Neural cell (in vitro differentiated cells): ENCODE results near the gene NRG3. TPM values are rescaled to one million over a fixed set of nuclear protein-coding genes. Genes with fewer than 3 reads are reported as not detected.

Source experiments
- H2AFZ ChIP-seq: fragments of 200-600, 300-800 bp; sonication (generic), shearing (Covaris generic); 2 replicates; pipeline ENCODE4 v1.6.0; 2014; ENCODE audit warnings: low read depth, mild to moderate bottlenecking, antibody characterized with exemption, low read length, moderate library complexity
- H3F3A ChIP-seq: fragments of 200-600 bp; shearing (Covaris generic); 2 replicates; pipeline ENCODE4 v1.6.1; 2016; ENCODE audit warnings: mild to moderate bottlenecking, moderate library complexity, mixed read lengths, antibody characterized with exemption, low read length; ENCODE audit not compliant: insufficient read depth, poor library complexity, severe bottlenecking
- H3K27ac ChIP-seq: fragments of 200-600, 300-800 bp; sonication (generic), shearing (Covaris generic); 2 replicates; pipeline ENCODE4 v1.5.1; 2014; ENCODE audit warnings: mild to moderate bottlenecking, low read length, moderate library complexity
- H3K27me3 ChIP-seq: fragments of 300-800, 200-600 bp; sonication (generic), shearing (Covaris generic); 2 replicates; pipeline ENCODE4 v1.6.0; 2014; ENCODE audit warnings: mild to moderate bottlenecking, low read depth, low read length, moderate library complexity; ENCODE audit not compliant: insufficient read depth
- H3K36me3 ChIP-seq: fragments of 300-800, 200-600 bp; sonication (generic), shearing (Covaris generic); 2 replicates; pipeline ENCODE4 v1.5.1; 2014; ENCODE audit warnings: mild to moderate bottlenecking, antibody characterized with exemption, low read length, moderate library complexity; ENCODE audit not compliant: insufficient read depth
- H3K4me2 ChIP-seq: fragments of 300-800, 200-600 bp; sonication (generic), shearing (Covaris generic); 2 replicates; pipeline ENCODE4 v1.6.0; 2014; ENCODE audit warnings: mild to moderate bottlenecking, low read length
- H3K4me3 ChIP-seq: fragments of 300-800, 200-600 bp; sonication (generic), shearing (Covaris generic); 2 replicates; pipeline ENCODE4 v1.5.1; 2014; ENCODE audit warnings: mild to moderate bottlenecking, low read length, moderate library complexity
- H3K79me2 ChIP-seq: fragments of 200-600 bp; shearing (Covaris generic); replicated peaks from 2 replicates; pipeline ENCODE4 v1.6.0; 2014; ENCODE audit warnings: mild to moderate bottlenecking, low read length, moderate library complexity; ENCODE audit not compliant: insufficient read depth
- H3K9ac ChIP-seq: fragments of 300-800, 200-600 bp; sonication (generic), shearing (Covaris generic); 2 replicates; pipeline ENCODE4 v1.6.1; 2016; ENCODE audit warnings: mild to moderate bottlenecking, low read length, mixed read lengths
- H3K9me2 ChIP-seq: fragments of 200-600 bp; shearing (Covaris generic); 2 replicates; pipeline ENCODE4 v1.6.1; 2016; ENCODE audit warnings: mild to moderate bottlenecking, low read length, mixed read lengths; ENCODE audit not compliant: insufficient read depth
- H3K9me3 ChIP-seq: fragments of 200-600, 300-800 bp; sonication (generic), shearing (Covaris generic); 2 replicates; pipeline ENCODE4 v1.6.1; 2016; ENCODE audit warnings: mild to moderate bottlenecking, mixed run types, low read length, moderate library complexity, mixed read lengths
- H4K20me1 ChIP-seq: fragments of 200-600 bp; shearing (Covaris generic); 2 replicates; pipeline ENCODE4 v1.6.1; 2016; ENCODE audit warnings: mild to moderate bottlenecking, mixed run types; ENCODE audit not compliant: insufficient read depth
- CTCF ChIP-seq: fragments of 450-650 bp; IDR thresholded peaks from 2 replicates; pipeline ENCODE4 v1.5.1; 2014; ENCODE audit warnings: antibody characterized with exemption, mild to moderate bottlenecking, moderate library complexity; ENCODE audit not compliant: poor library complexity, severe bottlenecking
- EP300 ChIP-seq: fragments of 450-650 bp; conservative IDR thresholded peaks from 2 replicates; pipeline ENCODE4 v1.6.1; 2014; ENCODE audit warnings: antibody characterized with exemption, mild to moderate bottlenecking, moderate library complexity; ENCODE audit not compliant: poor library complexity, severe bottlenecking
- EZH2 ChIP-seq: fragments of 200-600, 300-800 bp; shearing (Covaris generic), sonication (generic); IDR thresholded peaks from 2 replicates; pipeline ENCODE4 v1.6.1; 2014; ENCODE audit warnings: antibody characterized with exemption, low read length, borderline replicate concordance, mild to moderate bottlenecking; ENCODE audit not compliant: insufficient read depth, poor library complexity, severe bottlenecking
- MXI1 ChIP-seq: fragments of 450-650 bp; conservative IDR thresholded peaks from 2 replicates; pipeline ENCODE4 v1.6.1; 2014; ENCODE audit warnings: antibody characterized with exemption, mild to moderate bottlenecking; ENCODE audit not compliant: poor library complexity, severe bottlenecking
- POLR2AphosphoS5 ChIP-seq: IDR thresholded peaks from 2 replicates; pipeline ENCODE4 v1.6.1; 2012
- RAD21 ChIP-seq: fragments of 450-650 bp; conservative IDR thresholded peaks from 2 replicates; pipeline ENCODE4 v1.6.1; 2014; ENCODE audit warnings: antibody characterized with exemption, mild to moderate bottlenecking, moderate library complexity
- REST ChIP-seq: IDR thresholded peaks from 2 replicates; pipeline ENCODE4 v1.6.1; 2012; ENCODE audit warnings: borderline replicate concordance
- SMC3 ChIP-seq: fragments of 450-650 bp; conservative IDR thresholded peaks from 2 replicates; pipeline ENCODE4 v1.6.1; 2014; ENCODE audit warnings: antibody characterized with exemption, mild to moderate bottlenecking, moderate library complexity; ENCODE audit not compliant: poor library complexity
- TAF1 ChIP-seq: IDR thresholded peaks from 2 replicates; pipeline ENCODE4 v1.6.1; 2012; ENCODE audit warnings: low read depth
- polyA plus RNA-seq: library from polyadenylated mRNA; depleted of rRNA; stranded (reverse); fragments of >200 nt; gene quantifications from 2 replicates; pipeline ENCODE4 v1.2.3, GENCODE V29; 2014

Gene NRG3
- polyA plus RNA-seq, 1 donor from 2014 or later: 14.0 TPM

- H4K20me1 ChIP-seq: no peaks in the 10 kb centered on the region
- H3K4me2 ChIP-seq: no peak overlapping the region
- no peaks in the 10 kb centered on the region for H3K9me2 ChIP-seq
- H3K9ac ChIP-seq: no peak overlapping the region
- no peaks in the 10 kb centered on the region for H3K9me3 ChIP-seq
- no peak overlapping the region for H3K27ac ChIP-seq
- no peaks in the 10 kb centered on the region for H3K27me3 ChIP-seq
- TF ChIP-seq SMC3 (no peak), EP300 (no peak), TAF1 (no peak), RAD21 (no peak)
- H3F3A ChIP-seq: no peaks in the 10 kb centered on the region
- H3K79me2 ChIP-seq: no peaks in the 10 kb centered on the region
- no peak overlapping the region for H2AFZ ChIP-seq
- H3K4me3 ChIP-seq: no peak overlapping the region
- no peaks in the 10 kb centered on the region for H3K36me3 ChIP-seq
Observed at GRCh38 chr10:82221601-82222149, 346.7 kb downstream of the NRG3 start.

GRCh38 chr10:82228701-82229100, 353.7 kb downstream of the NRG3 start:
- H3K27me3 ChIP-seq: no peaks in the 10 kb centered on the region
- no peaks in the 10 kb centered on the region for H3F3A ChIP-seq
- H3K4me3 ChIP-seq: no peak overlapping the region
- H3K79me2 ChIP-seq: no peaks in the 10 kb centered on the region
- no peak overlapping the region for H2AFZ ChIP-seq
- H3K9ac ChIP-seq: no peak overlapping the region
- H3K36me3 ChIP-seq: no peaks in the 10 kb centered on the region
- no peaks in the 10 kb centered on the region for H3K9me3 ChIP-seq
- H3K27ac ChIP-seq: no peak overlapping the region
- H4K20me1 ChIP-seq: no peaks in the 10 kb centered on the region
- TF ChIP-seq MXI1 (no peak), TAF1 (no peak), SMC3 (no peak), REST (no peak), EP300 (no peak), CTCF (no peak), RAD21 (no peak), EZH2 (no peak)
- H3K4me2 ChIP-seq: no peak overlapping the region
- H3K9me2 ChIP-seq: no peaks in the 10 kb centered on the region

GRCh38 chr10:82234173-82234572, 359.2 kb downstream of the NRG3 start:
- Histone ChIP-seq H3K4me3 (no peak overlapping the region), H4K20me1 (no peaks in the 10 kb centered on the region), H3K4me2 (no peak overlapping the region), H3K79me2 (no peaks in the 10 kb centered on the region), H3K9me3 (no peaks in the 10 kb centered on the region), H3F3A (no peaks in the 10 kb centered on the region), H3K9ac (no peak overlapping the region), H3K9me2 (no peaks in the 10 kb centered on the region), H3K27me3 (no peaks in the 10 kb centered on the region), H3K36me3 (no peaks in the 10 kb centered on the region), H2AFZ (no peak overlapping the region), H3K27ac (no peak overlapping the region)
- TF ChIP-seq REST (no peak), RAD21 (no peak), EZH2 (no peak), CTCF (no peak), POLR2AphosphoS5 (no peak), MXI1 (no peak), TAF1 (no peak), SMC3 (no peak), EP300 (no peak)
